GM12865 (cell line): ENCODE measurements around the gene TCN2.

Experiments used
- DNase-seq: peaks from one replicate; pipeline ENCODE4 v3.0.0; 2010; ENCODE audit warnings: low read depth
- H3K4me3 ChIP-seq: 2 replicates; pipeline ENCODE4 v1.5.1; 2011; ENCODE audit warnings: mild to moderate bottlenecking, low read depth, low read length, control low read depth
- TF ChIP-seq, protein P1 (sequence below): IDR thresholded peaks from 2 replicates; pipeline ENCODE4 v1.5.1; 2011; ENCODE audit warnings: low read length, control low read depth, low read depth, inconsistent platforms; ENCODE audit not compliant: insufficient read depth; ENCODE audit errors: missing control alignments

Gene TCN2

GRCh38 chr22:30654361-30654760 lies 47.4 kb downstream of the TCN2 start:
- H3K4me3 ChIP-seq, result no peak overlapping the region
- no peak for DNase-seq
- TF ChIP-seq, protein P1, sequence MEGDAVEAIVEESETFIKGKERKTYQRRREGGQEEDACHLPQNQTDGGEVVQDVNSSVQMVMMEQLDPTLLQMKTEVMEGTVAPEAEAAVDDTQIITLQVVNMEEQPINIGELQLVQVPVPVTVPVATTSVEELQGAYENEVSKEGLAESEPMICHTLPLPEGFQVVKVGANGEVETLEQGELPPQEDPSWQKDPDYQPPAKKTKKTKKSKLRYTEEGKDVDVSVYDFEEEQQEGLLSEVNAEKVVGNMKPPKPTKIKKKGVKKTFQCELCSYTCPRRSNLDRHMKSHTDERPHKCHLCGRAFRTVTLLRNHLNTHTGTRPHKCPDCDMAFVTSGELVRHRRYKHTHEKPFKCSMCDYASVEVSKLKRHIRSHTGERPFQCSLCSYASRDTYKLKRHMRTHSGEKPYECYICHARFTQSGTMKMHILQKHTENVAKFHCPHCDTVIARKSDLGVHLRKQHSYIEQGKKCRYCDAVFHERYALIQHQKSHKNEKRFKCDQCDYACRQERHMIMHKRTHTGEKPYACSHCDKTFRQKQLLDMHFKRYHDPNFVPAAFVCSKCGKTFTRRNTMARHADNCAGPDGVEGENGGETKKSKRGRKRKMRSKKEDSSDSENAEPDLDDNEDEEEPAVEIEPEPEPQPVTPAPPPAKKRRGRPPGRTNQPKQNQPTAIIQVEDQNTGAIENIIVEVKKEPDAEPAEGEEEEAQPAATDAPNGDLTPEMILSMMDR, result no peak

GRCh38 chr22:30655532-30655931 lies 48.6 kb downstream of the TCN2 start:
- DNase-seq, result no peak
- TF ChIP-seq, protein P1, result no peak
- H3K4me3 ChIP-seq, result no peak overlapping the region

GRCh38 chr22:30662040-30662439 lies 55.1 kb downstream of the TCN2 start:
- TF ChIP-seq, protein P1, result no peak
- no peak for DNase-seq
- no peak overlapping the region for H3K4me3 ChIP-seq

DNA sequence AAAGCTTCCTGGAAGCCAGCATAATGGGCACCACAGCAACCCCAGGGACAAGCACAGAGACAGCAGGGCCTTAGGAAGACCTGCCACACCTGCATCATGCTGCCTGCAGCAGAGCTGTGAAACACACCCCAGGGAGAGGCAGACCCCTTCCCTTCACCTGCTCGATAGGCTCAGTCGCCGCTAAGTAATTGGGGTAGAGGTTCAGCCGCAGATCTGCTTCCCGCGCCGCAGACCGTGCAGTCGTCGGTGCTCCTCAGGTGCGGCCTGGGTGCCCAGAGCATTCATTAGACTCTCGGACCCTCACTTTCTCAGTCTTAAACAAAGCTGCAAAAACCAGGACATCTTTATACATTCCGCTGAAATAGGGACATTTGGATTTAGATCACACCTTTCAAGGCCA lies 57.8 kb downstream of the TCN2 start:
- no peak overlapping the region for H3K4me3 ChIP-seq
- DNase-seq, result no peak
- TF ChIP-seq, protein P1, result no peak

DNA sequence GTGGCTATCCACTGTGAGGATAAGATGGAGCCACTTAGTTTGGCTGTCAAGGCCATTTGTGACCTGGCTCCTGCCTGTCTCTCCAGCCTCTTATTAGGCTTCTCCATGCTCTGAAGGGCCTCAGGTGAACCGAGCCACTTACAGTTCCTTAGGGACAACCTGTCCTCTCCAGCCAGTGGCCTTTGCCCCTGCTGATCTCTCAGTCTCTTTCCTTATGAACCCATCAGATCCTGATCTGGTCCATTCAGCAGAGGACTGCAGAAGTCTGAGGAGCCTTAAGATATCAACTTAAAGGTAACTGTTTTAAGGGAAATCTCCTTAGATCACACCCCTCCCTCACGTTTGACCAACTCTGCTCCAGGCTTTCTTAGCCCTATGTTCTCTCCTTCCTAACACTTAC lies 58.3 kb downstream of the TCN2 start:
- no peak for DNase-seq
- TF ChIP-seq, protein P1, result no peak
- no peak overlapping the region for H3K4me3 ChIP-seq

GRCh38 chr22:30665786-30666185 lies 58.8 kb downstream of the TCN2 start:
- TF ChIP-seq, protein P1, result no peak
- H3K4me3 ChIP-seq, result no peak overlapping the region
- no peak for DNase-seq

GRCh38 chr22:30667107-30667493 lies 60.1 kb downstream of the TCN2 start:
- peak overlapping the region; percentile 66 for H3K4me3 ChIP-seq
- TF ChIP-seq, protein P1, result no peak
- no peak for DNase-seq
